ENCODE data around the gene ALOX5AP. TPM values are rescaled to one million over a fixed set of nuclear protein-coding genes. Genes with fewer than 3 reads are reported as not detected.
A peak's percentile ranks its signal among the peaks of the same experiment; 100 is the strongest.

Gene ALOX5AP
- polyA plus RNA-seq, 2 of the 4 experiments (the other 2 are of a cell fraction) = 2.3 to 2.8 TPM

DNA sequence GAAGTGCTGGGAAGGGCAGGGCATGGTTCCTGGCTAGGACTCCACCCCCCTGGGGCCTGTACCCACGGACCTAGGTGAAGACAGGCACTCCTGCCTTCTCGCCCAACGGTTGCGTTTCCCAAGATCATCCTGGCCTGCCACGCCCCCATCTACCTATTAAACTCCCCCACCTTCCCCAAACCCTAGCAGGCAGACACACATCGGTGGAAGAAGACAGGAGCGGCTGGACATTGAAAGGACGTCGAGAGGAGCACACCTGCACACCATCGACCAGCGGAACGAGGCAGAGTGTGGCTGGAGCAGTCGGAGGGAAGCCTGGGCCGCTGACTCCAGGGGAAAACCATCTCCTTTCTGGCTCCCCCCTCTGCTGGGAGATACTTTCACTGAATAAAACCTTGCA is 45.6 kb upstream of the ALOX5AP start (continued):
- TF ChIP-seq CTCF (IDR thresholded peaks at IDR 0.05) (no peak), MAFK (IDR thresholded peaks at IDR 0.05; ENCODE audit: partially characterized antibody) (no peak), RNF2 (IDR thresholded peaks at IDR 0.05; ENCODE audit: borderline replicate concordance, low read depth) (no peak), FOXS1 (CRISPR knock-in tag; IDR thresholded peaks at IDR 0.05) (no peak)

GRCh38 chr13:30690282-30691188 is 44.8 kb upstream of the ALOX5AP start:
- ATAC-seq (peak; percentile 94 to 98), FAIRE-seq (no peak), DNase-seq (ENCODE audit: low read depth in 1 of 2, low spot score in 1 of 2) (peak; percentile 49 to 76)
- ChIA-PET CTCF (interaction anchor here (0.6 to 1.2 kb wide), 4 partner anchors 14 to 175 kb away, joined by 3 read pairs; no protein-coding TSS in a partner anchor), POLR2A (interaction anchor here (0.6 to 1.2 kb wide), 7 partner anchors 9 to 440 kb away, joined by 3 to 7 read pairs (median 4); partner anchors contain the start of gene USPL1)
- peak overlapping the region; percentile 36 for H3K4me3 ChIP-seq
- no peaks in the 10 kb centered on the region for H3K9me3 ChIP-seq
- peak overlapping the region; percentile 80 to 91 for H3K27ac ChIP-seq
- peak overlapping the region; percentile 83 for H3K4me2 ChIP-seq
- WGBS (ENCODE audit: missing lambda C conversion rate) = 18% methylated on average over 20 of the region's 21 CpGs
- peaks cover 12% of the 10 kb centered on the region for H3K4me1 ChIP-seq
- TF ChIP-seq GATA3 (IDR thresholded peaks at IDR 0.05; ENCODE audit: borderline replicate concordance) (0 out of 2 replicates have a peak, but pooled peaks have one; percentile 16), MAX (IDR thresholded peaks at IDR 0.05) (no peak; the same call in 1 of the 2 replicates), ZC3H11A (IDR thresholded peaks at IDR 0.05) (no peak), PBX3 (IDR thresholded peaks at IDR 0.05) (no peak), CBX8 (IDR thresholded peaks at IDR 0.05) (no peak), PHF8 (IDR thresholded peaks at IDR 0.05; ENCODE audit: borderline replicate concordance, low read depth) (no peak), TP53 (CRISPR knock-in tag; IDR thresholded peaks at IDR 0.05) (no peak), EHF (CRISPR knock-in tag; IDR thresholded peaks at IDR 0.05) (no peak), RFX5 (IDR thresholded peaks at IDR 0.05) (no peak), HOXB13 (CRISPR knock-in tag; IDR thresholded peaks at IDR 0.05; ENCODE audit: low read depth) (no peak), KDM1A (IDR thresholded peaks at IDR 0.05; ENCODE audit: low read depth) (no peak), FOSL2 (IDR thresholded peaks at IDR 0.05) (no peak), FOSL2 (CRISPR knock-in tag; IDR thresholded peaks at IDR 0.05) (no peak), RNF2 (IDR thresholded peaks at IDR 0.05; ENCODE audit: borderline replicate concordance, low read depth) (no peak), ZSCAN20 (CRISPR knock-in tag; IDR thresholded peaks at IDR 0.05) (no peak), CHD2 (IDR thresholded peaks at IDR 0.05; ENCODE audit: low read length, partially characterized antibody) (no peak), BCL3 (IDR thresholded peaks at IDR 0.05) (no peak), JUN (IDR thresholded peaks at IDR 0.05) (peak in 1 of 2 experiments; percentile 43; a peak in 1 of 5 replicates), JUNB (IDR thresholded peaks at IDR 0.05) (no peak), ZNF302 (CRISPR knock-in tag; IDR thresholded peaks at IDR 0.05) (no peak), E2F6 (IDR thresholded peaks at IDR 0.05; ENCODE audit: borderline replicate concordance, low read depth) (0 out of 2 replicates have a peak, but pooled peaks have one; percentile 35), MAFK (IDR thresholded peaks at IDR 0.05; ENCODE audit: partially characterized antibody) (no peak), HDAC2 (IDR thresholded peaks at IDR 0.05) (no peak), ZFP36 (IDR thresholded peaks at IDR 0.05; ENCODE audit: borderline replicate concordance, partially characterized antibody) (no peak), SREBF2 (IDR thresholded peaks at IDR 0.05) (no peak), CTCF (IDR thresholded peaks at IDR 0.05) (no peak), POLR2AphosphoS2 (conservative IDR thresholded peaks at IDR 0.05; ENCODE audit: low read length) (no peak), KDM5A (IDR thresholded peaks at IDR 0.05) (no peak)
- TF ChIP-seq, protein P1, sequence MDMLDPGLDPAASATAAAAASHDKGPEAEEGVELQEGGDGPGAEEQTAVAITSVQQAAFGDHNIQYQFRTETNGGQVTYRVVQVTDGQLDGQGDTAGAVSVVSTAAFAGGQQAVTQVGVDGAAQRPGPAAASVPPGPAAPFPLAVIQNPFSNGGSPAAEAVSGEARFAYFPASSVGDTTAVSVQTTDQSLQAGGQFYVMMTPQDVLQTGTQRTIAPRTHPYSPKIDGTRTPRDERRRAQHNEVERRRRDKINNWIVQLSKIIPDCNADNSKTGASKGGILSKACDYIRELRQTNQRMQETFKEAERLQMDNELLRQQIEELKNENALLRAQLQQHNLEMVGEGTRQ (IDR thresholded peaks at IDR 0.05) = 0 out of 2 replicates have a peak, but pooled peaks have one; percentile 32

Measured in A549 (cell line).